Activated CD4-positive, CD25-positive, alpha-beta regulatory T cell treated with anti-CD3 and anti-CD28 coated beads, Interleukin-2, amount 50 U/mL, for 72 hours (primary cell): ENCODE measurements around the gene SLC35A3.
"Not testable (repeated sequence)": the region's sequence is repeated elsewhere in the genome, so short reads cannot be mapped to it uniquely, and the experiment has no call there.

Experiments used
- DNase-seq: peaks from one replicate; pipeline ENCODE4 v3.0.0; 2021

Gene SLC35A3

DNA sequence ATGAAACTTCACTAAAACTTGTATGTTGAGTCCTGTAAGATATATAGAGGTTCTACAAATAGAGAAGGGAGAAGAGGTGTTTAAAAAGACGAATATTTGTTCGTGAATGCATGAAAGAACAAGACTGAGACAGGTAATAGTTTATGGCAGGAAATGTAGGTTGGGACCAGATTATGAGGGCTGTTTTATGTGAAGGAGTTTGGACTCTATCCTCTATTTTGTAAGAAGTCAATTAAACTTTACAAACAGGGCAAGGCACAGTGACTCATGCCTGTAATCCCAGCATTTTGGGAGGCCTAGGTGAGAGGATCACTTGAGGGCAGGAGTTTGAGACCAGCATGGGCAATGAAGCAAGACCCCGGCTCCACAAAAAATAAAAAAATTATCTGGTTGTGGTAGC, 5.7 kb downstream of the SLC35A3 start:
- no peak for DNase-seq

DNA sequence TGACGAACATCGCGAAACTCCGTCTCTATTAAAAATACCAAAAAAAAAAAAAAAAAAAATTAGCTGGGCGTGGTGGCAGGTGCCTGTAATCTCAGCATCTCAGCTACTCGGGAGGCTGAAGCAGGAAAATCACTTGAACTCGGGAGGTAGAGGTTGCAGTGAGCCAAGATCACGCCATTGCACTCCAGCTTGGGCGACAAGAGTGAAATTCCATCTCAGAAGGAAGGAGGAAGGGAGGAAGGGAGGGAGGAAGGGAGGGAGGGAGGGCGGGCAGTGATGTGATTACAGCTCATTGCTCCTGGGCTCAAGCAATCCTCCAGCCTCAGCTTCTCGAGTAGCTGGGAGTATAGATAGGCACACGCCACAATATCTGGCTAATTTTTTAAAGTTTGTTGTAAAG, 7.5 kb downstream of the SLC35A3 start:
- DNase-seq = not testable (repeated sequence)

DNA sequence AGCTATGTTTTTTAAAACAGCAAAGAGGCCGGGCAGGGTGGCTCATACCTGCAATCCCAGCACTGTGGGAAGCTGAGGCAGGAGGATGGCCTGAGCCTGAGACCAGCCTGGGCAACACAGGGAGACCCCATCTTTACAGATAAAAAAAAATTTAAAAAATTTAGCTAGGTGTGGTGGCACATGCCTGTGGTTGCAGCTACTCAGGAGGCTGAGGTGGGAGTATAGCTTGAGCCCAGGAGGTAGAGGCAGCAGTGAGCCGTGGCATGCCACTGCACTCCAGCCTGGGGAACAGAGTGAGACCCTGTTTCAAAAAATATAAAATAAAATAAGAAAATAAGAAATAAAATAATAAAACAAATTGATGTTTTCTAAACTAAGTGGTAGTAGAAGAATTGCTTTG, 8.4 kb downstream of the SLC35A3 start:
- DNase-seq = no peak

DNA sequence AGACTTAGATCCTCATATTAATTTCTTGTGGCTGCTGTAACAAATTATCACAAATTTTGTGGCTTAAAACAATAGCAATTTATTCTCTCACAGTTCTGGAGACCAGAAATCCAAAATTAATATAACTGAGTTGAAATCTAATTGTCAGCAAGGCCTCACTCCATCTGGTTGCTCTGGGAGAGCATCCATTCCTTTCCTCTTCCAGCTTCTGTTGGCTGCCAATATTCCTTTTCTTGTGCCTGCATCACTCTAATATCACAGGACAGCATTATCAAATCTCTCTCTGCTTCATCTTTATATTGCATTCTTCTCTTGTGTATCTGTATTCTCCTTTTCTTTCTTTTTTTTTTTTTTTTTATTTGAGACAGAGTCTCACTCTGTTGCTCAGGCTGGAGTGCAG, 9.3 kb downstream of the SLC35A3 start:
- no peak for DNase-seq

DNA sequence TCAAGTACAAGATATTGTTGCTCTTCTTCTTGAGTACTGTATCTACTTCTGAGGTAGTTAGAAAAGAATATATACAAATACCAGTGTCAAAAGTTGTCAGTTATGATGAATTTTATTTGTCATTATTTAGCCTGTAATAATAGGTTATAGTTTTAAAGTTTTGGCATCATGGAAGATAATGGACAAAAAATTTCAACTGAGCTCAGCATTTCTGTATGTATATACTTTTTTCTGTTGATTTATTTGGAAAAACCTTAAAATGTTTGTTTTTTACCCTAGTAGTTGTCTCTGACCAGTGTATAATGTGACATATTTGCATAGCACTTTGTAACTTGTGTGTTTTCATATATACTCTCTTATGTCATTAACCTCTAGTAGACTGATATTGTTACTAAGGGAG, 11.1 kb downstream of the SLC35A3 start:
- no peak for DNase-seq

DNA sequence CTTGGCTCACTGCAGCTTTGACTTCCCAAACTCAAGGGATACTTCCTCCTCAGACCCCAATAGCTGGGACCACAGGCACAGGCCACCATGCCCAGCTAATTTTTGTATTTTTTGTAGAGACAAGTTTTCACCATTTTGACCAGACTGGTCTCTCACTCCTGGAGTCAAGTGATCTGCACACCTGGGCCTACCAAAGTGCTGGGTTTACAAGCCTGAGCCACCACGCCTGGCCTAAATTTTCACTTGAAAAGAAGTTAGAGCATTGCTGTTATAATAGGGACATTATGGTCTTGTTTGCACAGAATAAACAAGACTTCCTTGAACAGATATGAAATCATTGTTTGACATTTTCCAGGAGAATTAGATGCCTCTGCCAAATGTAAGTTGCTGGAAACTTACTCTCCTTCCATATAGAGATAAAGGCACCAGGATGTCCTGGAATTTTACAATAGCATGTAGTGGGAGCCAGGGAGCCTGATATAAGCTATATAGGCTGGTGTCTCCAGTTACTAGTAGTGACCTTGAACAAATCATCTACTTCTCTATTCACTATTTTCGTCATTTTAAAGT, 16.9 kb downstream of the SLC35A3 start:
- no peak for DNase-seq

DNA sequence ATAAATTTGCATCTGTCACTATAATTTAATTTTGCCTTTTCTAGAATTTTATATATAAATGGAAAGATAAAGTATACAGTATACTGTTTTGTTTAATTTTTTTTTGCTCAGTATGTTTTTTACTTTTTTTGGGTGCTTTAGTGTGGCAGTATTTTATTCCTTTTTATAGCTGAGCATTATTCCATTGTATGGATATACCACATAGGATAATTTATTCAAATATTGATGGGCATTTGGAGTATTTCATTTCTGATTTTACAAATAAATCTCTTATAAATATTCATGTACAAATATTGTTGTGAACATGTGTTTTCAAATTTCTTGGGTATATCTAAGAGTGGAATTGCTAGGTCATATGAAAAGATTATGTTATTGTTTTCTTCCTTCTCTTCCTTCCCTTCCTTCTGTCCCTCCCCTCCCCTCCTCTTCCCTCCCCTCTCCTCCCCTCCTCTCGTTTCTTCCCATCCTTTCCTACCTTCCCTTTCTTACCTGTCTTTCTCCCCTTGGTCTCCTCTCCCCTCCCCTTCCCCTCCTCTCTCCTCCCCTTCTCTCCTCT, 18.5 kb downstream of the SLC35A3 start:
- no peak for DNase-seq

DNA sequence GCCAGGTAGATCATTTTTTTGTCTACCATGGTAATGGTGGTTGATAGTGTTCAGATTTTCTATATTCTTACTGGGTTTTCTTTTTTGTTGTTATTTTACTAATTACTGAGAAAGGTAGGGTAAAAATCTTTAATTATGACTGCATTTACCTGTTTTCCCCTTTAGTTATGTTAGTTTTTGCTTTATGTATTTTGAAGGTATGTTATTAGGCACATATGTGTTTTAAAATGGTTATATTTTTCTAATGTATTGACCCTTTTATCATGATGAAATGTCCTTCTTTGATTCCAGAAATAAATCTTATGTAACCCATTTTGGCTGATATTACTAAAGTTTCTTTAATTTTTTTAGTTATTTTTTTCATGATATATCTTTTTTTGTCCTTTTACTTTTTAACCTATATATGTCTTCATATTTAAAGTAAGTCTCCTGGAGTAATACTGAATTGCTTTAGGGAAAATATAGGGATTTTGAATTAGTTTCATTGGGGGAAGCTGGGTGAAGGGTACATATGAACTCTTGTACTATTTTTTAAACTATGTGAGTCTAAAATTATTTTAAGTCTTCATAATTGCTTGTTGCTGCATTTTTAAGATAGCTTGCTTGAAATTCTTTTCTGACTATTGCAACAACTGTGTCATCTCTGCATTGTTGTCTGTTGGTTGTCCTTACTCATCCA, 22.4 kb downstream of the SLC35A3 start:
- no peak for DNase-seq

DNA sequence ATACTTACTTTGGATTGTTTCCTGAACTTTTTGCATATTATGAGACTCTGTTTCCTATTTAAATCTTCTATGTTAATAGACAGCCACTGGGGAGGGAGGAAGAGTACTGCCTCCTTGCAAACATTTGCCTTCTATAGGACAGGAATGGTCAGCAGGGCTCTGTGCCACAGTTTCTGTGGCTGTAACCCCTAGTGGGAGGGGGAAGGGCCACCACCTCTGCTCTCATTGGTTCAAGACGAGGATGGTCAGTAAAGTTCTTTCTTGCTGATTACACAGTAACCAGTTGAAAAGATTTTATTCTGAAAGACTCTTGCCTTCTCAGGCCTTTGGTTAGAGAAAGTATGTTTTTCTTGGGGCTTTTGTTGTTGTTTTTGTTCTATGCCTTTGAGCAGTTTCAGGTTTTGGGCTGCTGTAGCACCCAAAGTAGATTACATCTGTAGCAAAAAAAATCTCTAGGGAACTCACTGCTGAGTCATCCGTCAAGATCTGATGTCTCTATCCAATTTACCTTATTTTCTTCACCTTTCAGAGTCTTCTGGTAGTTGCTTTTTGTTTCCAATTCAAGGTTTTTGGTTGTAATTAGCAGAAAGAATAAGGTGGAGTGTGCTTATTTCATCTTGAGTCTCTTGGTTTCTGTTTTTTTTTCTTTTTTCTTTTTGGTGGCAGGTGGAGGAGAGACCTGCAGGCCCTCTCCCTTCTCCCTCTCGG, 23.1 kb downstream of the SLC35A3 start:
- no peak for DNase-seq

DNA sequence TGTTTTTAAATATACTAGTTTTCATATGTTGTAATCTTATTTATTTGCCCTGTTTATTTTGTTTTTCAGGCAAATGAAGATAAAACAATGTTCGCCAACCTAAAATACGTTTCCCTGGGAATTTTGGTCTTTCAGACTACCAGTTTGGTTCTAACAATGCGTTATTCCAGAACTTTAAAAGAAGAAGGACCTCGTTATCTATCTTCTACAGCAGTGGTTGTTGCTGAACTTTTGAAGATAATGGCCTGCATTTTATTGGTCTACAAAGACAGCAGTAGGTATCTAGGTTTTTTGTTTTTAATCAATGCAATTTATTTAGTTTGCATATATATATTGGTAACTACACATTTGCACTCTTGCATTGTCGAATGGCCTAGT, 23.7 kb downstream of the SLC35A3 start:
- DNase-seq = no peak

DNA sequence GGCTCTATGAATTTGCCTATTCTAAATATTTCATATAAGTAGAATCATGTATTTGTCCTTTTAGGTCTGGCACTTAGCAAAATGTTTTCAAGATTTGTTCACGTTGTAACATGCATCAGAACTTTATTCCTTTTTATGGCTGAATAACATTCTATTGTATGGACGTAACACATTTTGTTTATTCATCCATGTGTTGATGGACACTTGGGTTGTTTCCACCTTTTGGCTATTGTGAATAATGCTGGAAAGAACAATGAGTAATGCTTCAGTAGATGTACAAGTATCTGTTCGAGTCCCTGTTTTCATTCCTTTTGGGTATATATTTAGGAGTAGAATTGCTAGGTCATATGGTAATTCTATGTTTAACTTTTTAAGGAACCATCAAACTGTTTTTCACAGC, 24.7 kb downstream of the SLC35A3 start:
- DNase-seq = no peak

DNA sequence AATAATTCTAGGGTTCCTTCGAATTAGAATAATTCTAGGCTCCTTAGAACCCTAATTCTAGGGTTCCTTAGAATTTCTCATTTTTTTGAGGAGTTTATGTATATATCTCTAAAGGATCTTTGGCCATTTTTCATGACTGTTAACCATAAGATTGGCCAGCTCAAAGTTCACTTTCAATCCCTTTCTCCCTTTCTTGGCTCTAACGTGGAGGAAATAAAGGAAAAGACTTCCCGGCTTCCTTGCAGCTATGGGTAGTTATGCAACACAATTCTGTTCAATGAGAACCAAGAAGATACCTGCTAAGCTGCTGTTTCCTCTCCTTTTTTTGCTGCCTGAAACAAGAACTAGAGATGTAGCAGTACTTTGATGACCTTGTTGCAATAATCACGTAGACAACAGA, 27.2 kb downstream of the SLC35A3 start:
- DNase-seq = no peak

DNA sequence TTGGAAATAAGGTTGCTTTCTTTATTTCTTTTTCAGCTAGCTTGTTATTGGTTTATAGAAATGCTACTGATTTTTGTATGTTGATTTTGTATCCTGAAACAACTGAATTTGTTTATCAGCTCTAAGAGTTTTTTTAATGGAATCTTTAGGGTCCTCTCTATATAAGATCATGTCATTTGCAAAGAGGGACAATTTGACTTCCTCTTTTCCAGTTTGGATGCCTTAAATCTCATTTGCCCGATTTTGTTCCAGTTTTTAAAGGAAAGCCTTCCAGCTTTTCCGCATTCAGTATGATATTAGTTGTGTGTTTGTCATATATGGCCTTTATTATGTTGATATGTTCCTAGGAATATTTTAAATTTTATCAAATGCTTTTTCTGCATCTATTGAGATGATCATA, 31.7 kb downstream of the SLC35A3 start:
- no peak for DNase-seq

DNA sequence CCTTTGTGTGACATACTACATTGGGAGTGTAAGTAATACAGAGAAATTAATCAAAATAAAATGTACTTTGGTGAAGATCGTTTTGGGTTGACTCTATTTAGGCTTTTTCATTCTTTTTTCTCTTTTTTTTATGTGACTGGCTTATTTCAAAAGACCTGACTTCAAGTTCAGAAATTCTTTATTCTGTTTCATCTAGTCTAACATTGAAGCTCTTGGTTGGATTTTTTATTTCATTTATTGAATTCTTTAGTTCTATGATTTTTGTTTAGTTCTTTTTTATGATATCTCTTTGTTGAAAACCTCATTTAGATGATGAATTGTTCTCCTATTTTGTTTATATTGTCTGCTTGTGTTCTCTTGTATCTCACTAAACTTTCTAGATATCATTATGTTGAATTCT, 35.6 kb downstream of the SLC35A3 start:
- no peak for DNase-seq

DNA sequence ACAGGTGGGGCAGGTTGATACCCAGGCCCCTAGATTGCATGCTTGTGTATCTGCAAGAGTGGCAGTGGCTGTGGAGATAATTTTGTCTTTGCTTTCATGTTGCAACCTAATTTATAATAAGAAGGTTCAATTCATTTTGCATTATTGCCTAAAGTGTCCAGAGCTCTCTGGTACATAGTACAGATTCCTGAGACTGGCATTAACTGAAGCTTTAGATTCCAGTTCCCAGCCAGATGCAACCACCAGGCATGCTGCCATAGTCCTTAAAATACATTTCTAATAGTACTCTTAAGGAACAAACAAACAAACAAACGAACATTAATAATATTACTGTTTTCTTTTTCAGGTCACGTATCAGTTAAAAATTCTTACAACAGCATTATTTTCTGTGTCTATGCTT, 36.9 kb downstream of the SLC35A3 start:
- DNase-seq = no peak

DNA sequence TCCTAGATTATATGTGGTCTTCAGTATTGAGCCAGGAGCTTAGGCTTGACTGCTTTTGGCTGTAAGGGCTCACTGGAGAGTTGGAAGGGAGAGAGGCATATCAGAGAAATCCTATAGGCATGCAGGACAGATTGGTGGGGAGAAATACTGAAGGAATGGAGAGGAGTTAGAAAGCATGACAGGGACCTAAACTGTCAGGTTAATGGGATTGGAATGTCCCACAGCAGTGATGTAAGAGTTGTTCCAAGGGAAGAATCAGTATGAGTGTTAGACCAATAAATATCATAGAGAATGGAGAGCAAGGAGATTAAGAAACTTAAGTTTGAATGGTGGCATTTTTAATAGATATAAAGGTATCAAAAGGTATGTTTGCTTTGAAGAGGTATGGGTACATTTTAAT, 39.7 kb downstream of the SLC35A3 start:
- DNase-seq = no peak

DNA sequence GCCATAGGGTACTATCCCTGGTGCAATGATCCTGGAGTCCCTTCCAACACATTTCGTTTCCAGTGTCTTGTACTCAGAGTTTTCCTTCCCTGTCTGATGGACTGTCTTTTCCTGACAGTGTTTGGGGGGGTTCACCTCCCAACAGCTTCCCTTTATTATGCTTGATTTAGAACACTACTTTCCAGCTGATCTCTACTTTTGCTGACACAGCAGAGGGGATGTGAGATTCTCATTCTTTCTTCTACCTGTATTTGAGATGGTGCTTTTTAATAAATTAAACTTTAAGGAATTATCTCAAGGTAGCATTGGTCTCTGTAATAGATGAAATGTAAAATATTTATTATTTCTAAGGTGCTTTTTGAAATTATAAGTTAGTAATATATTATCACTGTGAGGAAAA, 41.0 kb downstream of the SLC35A3 start:
- no peak for DNase-seq

DNA sequence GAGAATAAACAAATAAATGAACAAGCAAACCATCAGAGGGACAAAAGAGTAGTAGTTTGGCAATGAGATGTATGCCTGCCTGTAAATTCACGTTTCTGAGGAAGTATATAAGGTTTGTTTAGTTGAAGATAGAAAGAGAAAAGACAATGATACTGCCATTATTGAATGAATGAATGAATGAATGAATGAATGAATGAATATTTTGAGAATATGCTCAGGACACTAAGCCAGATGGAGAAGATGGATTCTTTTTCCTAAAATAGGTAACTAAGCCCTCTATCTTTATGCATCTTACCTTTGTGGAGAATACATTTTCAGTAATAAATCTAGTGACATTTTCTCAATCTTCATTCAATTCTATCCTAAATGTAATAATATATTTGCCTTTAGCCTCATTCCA, 49.4 kb downstream of the SLC35A3 start:
- DNase-seq = no peak

DNA sequence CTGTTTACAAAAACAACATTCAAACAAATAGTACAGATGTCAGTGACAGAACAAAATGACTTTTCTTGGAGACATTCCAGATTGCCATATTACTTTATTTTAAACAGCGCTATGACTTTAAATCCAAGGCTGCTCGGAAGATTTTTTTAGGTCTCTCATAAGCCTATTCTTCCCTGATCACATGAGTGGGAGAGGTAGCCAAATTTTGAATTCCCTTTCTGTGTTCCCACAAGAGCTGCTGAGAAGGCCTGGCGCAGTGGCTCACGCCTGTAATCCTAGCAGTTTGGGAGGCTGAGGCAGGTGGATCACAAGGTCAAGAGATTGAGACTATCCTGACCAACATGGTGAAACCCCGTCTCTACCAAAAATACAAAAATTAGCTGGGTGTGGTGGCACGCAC, 53.7 kb downstream of the SLC35A3 start:
- DNase-seq = no peak

DNA sequence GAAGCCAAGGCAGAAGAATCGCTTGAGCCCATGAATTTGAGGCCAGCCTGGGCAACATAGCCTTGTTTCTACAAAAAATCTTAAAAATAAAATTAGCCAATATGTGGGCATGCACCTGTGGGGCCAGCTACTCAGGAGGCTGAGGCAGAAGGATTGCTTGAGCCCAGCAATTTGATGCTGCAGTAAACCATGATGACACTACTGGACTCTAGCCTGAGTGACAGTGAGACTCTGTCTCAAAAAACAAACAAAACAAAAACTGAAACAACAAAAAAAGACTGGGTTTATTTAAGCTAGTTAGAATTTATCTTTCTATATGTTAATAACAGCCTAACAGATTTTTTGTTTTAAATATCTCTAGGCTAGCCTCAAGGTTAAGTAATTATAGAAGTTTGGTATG, 57.4 kb downstream of the SLC35A3 start:
- DNase-seq = no peak

DNA sequence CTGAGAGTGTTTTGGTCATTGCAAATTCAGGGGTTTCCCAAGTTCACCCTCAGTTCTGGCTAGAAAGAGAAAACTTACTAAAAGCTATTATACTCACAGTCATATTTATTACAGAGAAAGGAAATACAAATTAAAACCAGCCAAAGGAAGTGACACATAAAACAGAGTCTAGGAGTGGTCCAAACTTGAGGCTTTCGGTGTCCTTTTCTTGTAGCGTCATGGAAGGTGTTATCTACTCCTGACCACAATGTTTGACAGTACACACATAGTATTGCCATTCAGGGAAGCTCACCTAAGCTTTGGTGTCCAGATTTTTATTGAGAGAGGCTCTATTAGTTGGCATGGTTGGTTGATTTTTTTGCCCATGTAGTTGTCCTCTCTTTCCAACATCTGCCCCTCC, 59.0 kb downstream of the SLC35A3 start:
- DNase-seq = no peak

DNA sequence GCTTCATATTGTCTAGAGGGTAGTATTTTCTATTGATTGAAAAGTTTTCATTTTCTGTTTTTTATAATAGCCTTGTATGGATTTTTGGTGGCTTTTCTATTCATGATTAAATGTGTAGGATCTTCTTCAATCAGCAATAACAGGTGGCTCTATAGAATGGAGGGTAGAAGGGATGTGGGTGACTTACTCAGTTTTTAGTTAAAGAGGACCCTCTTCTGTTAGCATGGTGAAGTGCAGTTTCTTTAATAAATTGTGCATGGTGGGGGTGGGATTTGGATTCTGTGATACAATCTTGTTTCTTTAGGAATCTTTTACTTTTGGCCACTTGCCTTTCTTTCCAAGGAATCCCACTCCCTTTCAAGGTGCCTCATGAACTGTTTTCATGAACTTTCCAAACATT, 64.7 kb downstream of the SLC35A3 start:
- no peak for DNase-seq

DNA sequence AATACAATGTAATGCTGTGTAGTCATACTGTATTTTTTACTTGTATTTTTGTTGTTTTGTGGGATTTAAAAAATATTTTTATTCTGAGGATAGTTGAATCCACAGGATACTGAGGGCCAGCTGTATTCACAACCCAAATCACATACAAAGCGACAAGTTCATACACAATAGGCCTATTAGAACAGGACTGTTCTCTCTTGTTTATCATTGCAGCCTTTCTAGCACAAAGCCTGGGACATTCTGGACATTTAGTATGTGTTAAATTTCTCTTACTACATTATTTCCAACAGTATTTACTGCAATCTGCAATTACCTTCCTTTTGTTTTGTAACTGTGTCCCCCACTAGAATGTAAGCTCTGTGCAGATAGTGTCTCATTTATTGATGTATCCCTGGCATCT, 65.4 kb downstream of the SLC35A3 start:
- no peak for DNase-seq
